ENCODE measurements around the gene ZNF345. TPM values are rescaled to one million over a fixed set of nuclear protein-coding genes. Genes with fewer than 3 reads are reported as not detected.

ZNF345 gene
- 10 to 100 TPM in 2 of 4 donors, 1 to 10 TPM in 2; 5.9 to 25.6 (median 12.8) TPM for total RNA-seq

DNA sequence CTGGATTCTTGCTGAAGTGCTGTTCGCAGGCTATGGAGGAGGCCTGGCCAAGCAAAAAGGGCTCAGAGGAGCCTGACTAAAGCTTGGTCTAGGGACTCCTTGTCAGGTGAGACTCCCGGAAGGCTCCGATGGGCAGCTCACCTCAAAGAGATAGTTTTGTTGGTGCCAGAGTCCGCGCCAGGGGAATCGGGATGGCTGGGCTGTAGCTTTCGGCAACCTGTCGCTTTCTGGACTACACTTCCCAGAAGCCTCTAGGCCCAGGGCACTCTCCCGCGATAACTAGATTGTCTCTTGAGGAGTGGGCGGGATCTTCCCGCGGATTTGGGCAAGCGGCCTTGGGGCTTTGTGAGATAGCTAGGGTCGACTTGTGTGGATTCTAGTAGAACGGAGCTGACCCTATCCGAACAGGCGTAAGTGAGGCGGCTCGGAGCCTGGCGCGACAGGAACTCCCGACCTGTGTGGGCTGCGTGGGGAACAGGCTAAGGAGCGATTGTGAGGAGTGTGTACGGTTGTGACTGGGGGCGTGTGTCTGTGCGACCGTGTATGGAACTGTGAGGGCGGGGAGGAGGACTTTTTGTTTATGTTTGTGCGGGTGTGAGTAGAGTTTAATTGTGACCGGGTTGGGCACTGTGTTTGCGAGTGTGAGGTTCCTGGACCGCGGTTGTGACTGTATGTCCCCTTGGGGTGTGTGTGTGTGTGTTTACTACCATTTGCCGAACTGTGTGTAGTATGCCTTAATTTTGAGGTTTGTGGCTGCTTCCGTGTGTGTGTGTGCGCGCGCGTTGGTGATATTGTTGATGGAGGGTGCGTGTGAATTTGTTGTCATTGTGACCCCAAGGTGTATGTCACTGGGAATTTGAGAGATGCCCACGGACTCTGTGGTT lies at the start of gene ZNF345:
Gene ZNF345 (plus strand): TSS at position 318 of the 884 bp plus-strand sequence. CDS start 25,955 bp downstream, outside the sequence.
- Histone ChIP-seq H3K4me1 (peaks cover 0 to 4% of the 10 kb centered on the region in 2 donors), H3K27me3 (no peaks in the 10 kb centered on the region), H3K27ac (peak within 1 kb of the TSS; percentile 87 to 94), H3K36me3 (no peaks in the 10 kb centered on the region), H3K4me3 (peak within 1 kb of the TSS; percentile 71 to 85), H3K9me3 (no peaks in the 10 kb centered on the region)
- intact Hi-C loops (cut with DNase I; ENCODE audit: low total_unique reads), result no loop called here
- peak; percentile 90 to 93 for DNase-seq
- peak; percentile 12 to 40 for TF ChIP-seq POLR2A (IDR thresholded peaks at IDR 0.05)
- TF ChIP-seq, protein P1, sequence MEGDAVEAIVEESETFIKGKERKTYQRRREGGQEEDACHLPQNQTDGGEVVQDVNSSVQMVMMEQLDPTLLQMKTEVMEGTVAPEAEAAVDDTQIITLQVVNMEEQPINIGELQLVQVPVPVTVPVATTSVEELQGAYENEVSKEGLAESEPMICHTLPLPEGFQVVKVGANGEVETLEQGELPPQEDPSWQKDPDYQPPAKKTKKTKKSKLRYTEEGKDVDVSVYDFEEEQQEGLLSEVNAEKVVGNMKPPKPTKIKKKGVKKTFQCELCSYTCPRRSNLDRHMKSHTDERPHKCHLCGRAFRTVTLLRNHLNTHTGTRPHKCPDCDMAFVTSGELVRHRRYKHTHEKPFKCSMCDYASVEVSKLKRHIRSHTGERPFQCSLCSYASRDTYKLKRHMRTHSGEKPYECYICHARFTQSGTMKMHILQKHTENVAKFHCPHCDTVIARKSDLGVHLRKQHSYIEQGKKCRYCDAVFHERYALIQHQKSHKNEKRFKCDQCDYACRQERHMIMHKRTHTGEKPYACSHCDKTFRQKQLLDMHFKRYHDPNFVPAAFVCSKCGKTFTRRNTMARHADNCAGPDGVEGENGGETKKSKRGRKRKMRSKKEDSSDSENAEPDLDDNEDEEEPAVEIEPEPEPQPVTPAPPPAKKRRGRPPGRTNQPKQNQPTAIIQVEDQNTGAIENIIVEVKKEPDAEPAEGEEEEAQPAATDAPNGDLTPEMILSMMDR (IDR thresholded peaks at IDR 0.05), result no peak

DNA sequence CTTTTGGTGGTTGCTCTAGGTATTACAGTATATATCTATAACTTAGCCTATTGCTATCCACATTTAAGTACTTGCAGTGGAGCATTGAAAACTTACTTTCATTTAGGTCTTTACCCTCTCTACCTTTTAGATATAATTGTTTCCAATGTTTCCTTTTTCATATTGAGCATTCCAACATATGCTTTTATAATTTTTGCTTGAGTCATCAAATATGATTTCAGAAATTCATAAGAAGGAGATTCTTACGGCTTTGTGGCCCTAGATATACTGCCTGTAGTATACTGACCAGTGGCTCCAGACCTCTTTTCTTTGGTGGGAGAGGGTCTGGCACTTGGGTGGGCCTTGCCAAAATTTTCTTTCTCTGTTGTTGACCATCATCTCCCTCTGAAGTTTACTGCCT lies 45.3 kb upstream of the ZNF345 start:
- no peak for DNase-seq
- no peaks in the 10 kb centered on the region for H3K27me3 ChIP-seq
- no peak overlapping the region for H3K4me3 ChIP-seq
- H3K36me3 ChIP-seq, result no peaks in the 10 kb centered on the region
- intact Hi-C loops (cut with DNase I; ENCODE audit: low total_unique reads), result no loop called here
- TF ChIP-seq POLR2A (IDR thresholded peaks at IDR 0.05), result no peak
- TF ChIP-seq, protein P1 (IDR thresholded peaks at IDR 0.05), result no peak
- H3K9me3 ChIP-seq, result peaks cover 0 to 69% of the 10 kb centered on the region in 2 donors
- H3K27ac ChIP-seq, result no peak overlapping the region
- H3K4me1 ChIP-seq, result no peaks in the 10 kb centered on the region

DNA sequence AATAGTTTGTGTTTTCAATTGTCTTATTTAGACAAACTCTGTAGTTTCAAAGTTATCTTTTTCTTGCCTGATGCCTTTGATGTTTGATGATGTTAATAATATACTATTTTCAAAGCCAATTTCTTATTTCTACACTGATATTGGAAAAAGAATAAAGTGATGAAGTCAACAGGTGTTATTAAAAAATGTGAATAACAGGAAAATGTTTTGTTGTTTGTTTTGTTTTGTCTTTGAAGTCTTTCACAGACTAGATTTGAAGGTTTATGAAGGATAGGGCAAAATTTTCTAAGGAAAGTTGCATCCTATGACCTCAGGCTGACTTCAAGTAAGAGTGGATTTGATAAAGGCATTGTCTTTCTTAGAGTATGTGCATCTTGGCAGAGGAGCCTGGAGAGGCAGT lies 43.6 kb upstream of the ZNF345 start:
- Histone ChIP-seq H3K4me3 (no peak overlapping the region), H3K4me1 (no peaks in the 10 kb centered on the region), H3K9me3 (peaks cover 0 to 81% of the 10 kb centered on the region in 2 donors), H3K27ac (no peak overlapping the region), H3K36me3 (no peaks in the 10 kb centered on the region), H3K27me3 (no peaks in the 10 kb centered on the region)
- intact Hi-C loops (cut with DNase I; ENCODE audit: low total_unique reads), result no loop called here
- TF ChIP-seq POLR2A (IDR thresholded peaks at IDR 0.05), result no peak
- TF ChIP-seq, protein P1 (IDR thresholded peaks at IDR 0.05), result no peak
- DNase-seq, result no peak

- TF ChIP-seq, protein P1 (IDR thresholded peaks at IDR 0.05), result no peak
- no peak for TF ChIP-seq POLR2A (IDR thresholded peaks at IDR 0.05)
- Histone ChIP-seq H3K27me3 (no peaks in the 10 kb centered on the region), H3K4me1 (no peaks in the 10 kb centered on the region), H3K27ac (no peak overlapping the region), H3K9me3 (peaks cover 8 to 90% of the 10 kb centered on the region in 2 donors), H3K36me3 (no peaks in the 10 kb centered on the region), H3K4me3 (no peak overlapping the region)
- no peak for DNase-seq
- intact Hi-C loops (cut with DNase I; ENCODE audit: low total_unique reads), result no loop called here
Observed at GRCh38 chr19:36819130-36819630, 31.5 kb upstream of the ZNF345 start.

GRCh38 chr19:36821758-36822157 lies 28.9 kb upstream of the ZNF345 start:
- no peak overlapping the region for H3K4me3 ChIP-seq
- H3K27ac ChIP-seq, result no peak overlapping the region
- intact Hi-C loops (cut with DNase I; ENCODE audit: low total_unique reads), result no loop called here
- DNase-seq, result no peak
- TF ChIP-seq, protein P1 (IDR thresholded peaks at IDR 0.05), result no peak
- TF ChIP-seq POLR2A (IDR thresholded peaks at IDR 0.05), result no peak
- H3K9me3 ChIP-seq, result peaks cover 11 to 90% of the 10 kb centered on the region in 2 donors
- no peaks in the 10 kb centered on the region for H3K4me1 ChIP-seq
- no peaks in the 10 kb centered on the region for H3K36me3 ChIP-seq
- H3K27me3 ChIP-seq, result no peaks in the 10 kb centered on the region

All from uterus (tissue), 4 donors.